Stomach (tissue), 9 donors: ENCODE data around the gene EPO. TPM values are rescaled to one million over a fixed set of nuclear protein-coding genes. Genes with fewer than 3 reads are reported as not detected.

ENCODE experiments used
- DNase-seq, 2 donors: peaks; one replicate each; pipeline versions ENCODE4 v3.0.0 to v3.0.0-alpha.2; 2013 to 2019
- H3K27ac ChIP-seq, 5 donors: fragments of 200-600 bp in 4 of 5; sonication (generic) in 4 of 5; one replicate each; pipeline ENCODE4 v1.5.1; 2013 to 2019; ENCODE audit warnings: mild to moderate bottlenecking in 1 of 5, moderate library complexity in 1 of 5
- H3K27me3 ChIP-seq, 3 donors: fragments of 200-600 bp; sonication (generic); one replicate each; pipeline ENCODE4 v1.5.1; 2017 to 2019; ENCODE audit warnings: mixed run types in 1 of 3
- H3K36me3 ChIP-seq, 4 donors: fragments of 200-600 bp; sonication (generic); 1 replicate in 3 of 4; 2 replicates in 1 of 4; pipeline ENCODE4 v1.5.1; 2016 to 2019
- H3K4me1 ChIP-seq, 4 donors: fragments of 200-600 bp; sonication (generic); one replicate each; pipeline ENCODE4 v1.5.1; 2016 to 2019
- H3K4me3 ChIP-seq, 4 donors: fragments of 200-600 bp; sonication (generic) in 3 of 4; one replicate each; pipeline ENCODE4 v1.5.1; 2016 to 2019; ENCODE audit warnings: mild to moderate bottlenecking in 1 of 4
- H3K9me3 ChIP-seq, 4 donors: fragments of 200-600 bp; sonication (generic); one replicate each; pipeline ENCODE4 v1.5.1; 2016 to 2019
- EP300 ChIP-seq: sonication (generic); formaldehyde crosslinking; IDR thresholded peaks from one replicate; pipeline ENCODE4 v1.6.1; 2017; ENCODE audit warnings: antibody characterized with exemption
- POLR2A ChIP-seq, 4 donors: fragments of 450-650 bp; IDR thresholded peaks; one replicate each; pipeline ENCODE4 v1.6.1; 2016; ENCODE audit warnings: antibody characterized with exemption in 4 of 4, control low read depth in 2 of 4, mild to moderate bottlenecking in 1 of 4, moderate library complexity in 1 of 4
- POLR2AphosphoS5 ChIP-seq, 3 donors: sonication (generic); formaldehyde crosslinking; IDR thresholded peaks; one replicate each; pipeline ENCODE4 v1.6.1; 2016; ENCODE audit warnings: antibody characterized with exemption in 3 of 3
- WGBS, 5 donors: extraction: QIAGEN DNeasy Blood & Tissue Kit in 3 of 5; methylation state at CpG; one replicate each; pipeline versions ENCODE4 v1.1.5 to v1.1.7; 2013 to 2018; 5-methylcytosine and 5-hydroxymethylcytosine counted together
- intact Hi-C: fragments of 100-400 bp; cut with DNase I; formaldehyde crosslinking; loops from one replicate; pipeline ENCODE4 v1.15.1; 2023; ENCODE audit warnings: low total_unique reads
- polyA plus RNA-seq, 3 donors: library from polyadenylated mRNA; stranded (reverse); fragments of 200-250 nt; gene quantifications; one replicate each; pipeline ENCODE4 v1.2.3, GENCODE V29; 2013
- total RNA-seq, 5 donors: library from RNA; depleted of rRNA; stranded (reverse); fragments of >200 nt; gene quantifications; one replicate each; pipeline versions ENCODE4 v1.1.0 to v1.2.3, GENCODE V29; 2014 to 2016
- TF ChIP-seq, protein P1 (sequence below), 7 experiments: fragments of 450-650 bp in 4 of 7; fragments of 200-600 bp in 3 of 7; sonication (generic) in 3 of 7; IDR thresholded peaks; one replicate each; pipeline ENCODE4 v1.5.1; 2016 to 2019; ENCODE audit warnings: antibody characterized with exemption in 7 of 7, control low read depth in 2 of 7, mild to moderate bottlenecking in 1 of 7
- donor health status: healthy with polysubstance abuse.
- donor health status: Bipolar disorder and iron deficiency.
- donor health status: healthy.

EPO gene
- total and polyA plus RNA-seq, 8 donors: not detected

- 91 to 94% (median 92%) methylated on average over 14 to 37 of the region's 37 CpGs for WGBS, 5 donors
- peaks cover 0 to 42% (median 24%) of the 10 kb centered on the region in 4 donors for H3K4me1 ChIP-seq
- no peak overlapping the region for H3K4me3 ChIP-seq
- TF ChIP-seq POLR2AphosphoS5 (IDR thresholded peaks at IDR 0.05): no peak
- TF ChIP-seq POLR2A (IDR thresholded peaks at IDR 0.05): no peak
- TF ChIP-seq EP300: no peak
- TF ChIP-seq, protein P1, sequence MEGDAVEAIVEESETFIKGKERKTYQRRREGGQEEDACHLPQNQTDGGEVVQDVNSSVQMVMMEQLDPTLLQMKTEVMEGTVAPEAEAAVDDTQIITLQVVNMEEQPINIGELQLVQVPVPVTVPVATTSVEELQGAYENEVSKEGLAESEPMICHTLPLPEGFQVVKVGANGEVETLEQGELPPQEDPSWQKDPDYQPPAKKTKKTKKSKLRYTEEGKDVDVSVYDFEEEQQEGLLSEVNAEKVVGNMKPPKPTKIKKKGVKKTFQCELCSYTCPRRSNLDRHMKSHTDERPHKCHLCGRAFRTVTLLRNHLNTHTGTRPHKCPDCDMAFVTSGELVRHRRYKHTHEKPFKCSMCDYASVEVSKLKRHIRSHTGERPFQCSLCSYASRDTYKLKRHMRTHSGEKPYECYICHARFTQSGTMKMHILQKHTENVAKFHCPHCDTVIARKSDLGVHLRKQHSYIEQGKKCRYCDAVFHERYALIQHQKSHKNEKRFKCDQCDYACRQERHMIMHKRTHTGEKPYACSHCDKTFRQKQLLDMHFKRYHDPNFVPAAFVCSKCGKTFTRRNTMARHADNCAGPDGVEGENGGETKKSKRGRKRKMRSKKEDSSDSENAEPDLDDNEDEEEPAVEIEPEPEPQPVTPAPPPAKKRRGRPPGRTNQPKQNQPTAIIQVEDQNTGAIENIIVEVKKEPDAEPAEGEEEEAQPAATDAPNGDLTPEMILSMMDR (IDR thresholded peaks at IDR 0.05): no peak
- intact Hi-C loops: no loop called here
- peak in 1 of 2 donors; percentile 5 for DNase-seq
- H3K27ac ChIP-seq: no peak overlapping the region
- H3K27me3 ChIP-seq: no peaks in the 10 kb centered on the region
- no peaks in the 10 kb centered on the region for H3K9me3 ChIP-seq
- H3K36me3 ChIP-seq: peaks cover 76 to 100% (median 98%) of the 10 kb centered on the region in 4 donors
Measured at GRCh38 chr7:100683659-100684533, 36.4 kb upstream of the EPO start.

DNA sequence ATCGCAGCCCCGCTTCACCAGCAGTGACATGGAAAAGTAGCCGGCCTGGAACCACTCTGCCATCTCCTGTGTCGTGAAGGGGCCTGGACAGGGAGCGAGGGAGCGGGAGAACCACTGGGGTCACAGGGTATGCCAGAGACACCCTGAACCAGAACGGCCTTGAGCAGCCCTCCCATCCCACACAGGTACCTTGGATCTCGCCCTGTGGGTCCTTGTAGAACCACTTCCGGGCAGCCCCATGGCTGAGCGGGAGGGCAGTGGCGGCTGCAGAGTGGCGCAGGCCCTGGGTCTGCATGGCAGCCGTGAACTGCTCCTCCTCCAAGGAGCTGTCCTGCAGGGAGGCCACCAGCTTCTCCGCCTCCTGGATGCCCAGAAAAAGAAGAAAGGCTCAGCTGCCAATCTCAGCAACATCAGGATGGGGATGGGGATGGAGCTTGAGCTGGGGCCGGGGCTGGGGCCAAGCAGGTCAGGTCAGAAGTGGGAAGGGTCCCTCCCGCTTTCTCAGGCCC lies 35.7 kb upstream of the EPO start:
- no peaks in the 10 kb centered on the region for H3K27me3 ChIP-seq
- no peak for TF ChIP-seq POLR2A (IDR thresholded peaks at IDR 0.05)
- TF ChIP-seq EP300: no peak
- TF ChIP-seq POLR2AphosphoS5 (IDR thresholded peaks at IDR 0.05): no peak
- TF ChIP-seq, protein P1 (IDR thresholded peaks at IDR 0.05): no peak
- H3K27ac ChIP-seq: no peak overlapping the region
- peaks cover 70 to 100% (median 98%) of the 10 kb centered on the region in 4 donors for H3K36me3 ChIP-seq
- 91 to 100% (median 93%) methylated on average over 5 to 16 of the region's 16 CpGs for WGBS, 5 donors
- H3K4me1 ChIP-seq: peaks cover 2 to 42% (median 26%) of the 10 kb centered on the region in 4 donors
- H3K9me3 ChIP-seq: no peaks in the 10 kb centered on the region
- intact Hi-C loops: no loop called here
- DNase-seq: no peak
- no peak overlapping the region for H3K4me3 ChIP-seq

DNA sequence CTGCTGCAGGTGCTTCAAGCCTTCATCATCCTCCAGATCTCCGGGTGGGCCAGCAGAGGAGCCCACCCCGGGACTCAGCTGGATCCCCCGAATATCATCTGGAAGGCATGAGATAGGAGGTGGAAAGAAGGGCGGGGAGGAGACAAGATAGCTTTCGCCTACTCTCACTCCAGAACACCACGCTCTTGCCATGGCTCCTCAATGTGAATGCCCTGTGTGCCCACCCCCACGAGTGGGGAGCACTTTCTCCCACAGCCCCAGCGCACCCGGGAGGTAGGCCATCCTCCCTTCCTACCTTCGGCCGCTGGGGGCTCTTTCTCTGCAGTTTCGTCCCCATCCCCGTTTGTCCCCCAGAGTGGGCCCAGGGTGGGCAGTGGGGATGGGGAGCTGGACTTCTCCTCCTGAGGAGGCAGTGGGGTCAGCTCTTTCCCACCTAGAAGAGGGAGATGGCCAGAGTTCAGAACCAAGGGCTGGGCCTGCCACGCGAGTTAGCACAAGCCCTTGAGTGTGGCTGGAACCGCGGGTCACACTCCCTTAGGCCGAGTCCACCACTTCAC lies 35.1 kb upstream of the EPO start:
- DNase-seq: no peak
- peaks cover 70 to 99% (median 96%) of the 10 kb centered on the region in 4 donors for H3K36me3 ChIP-seq
- WGBS, 5 donors: 88 to 94% (median 91%) methylated on average over 16 to 18 of the region's 18 CpGs
- intact Hi-C loops: no loop called here
- no peaks in the 10 kb centered on the region for H3K27me3 ChIP-seq
- no peak for TF ChIP-seq POLR2A (IDR thresholded peaks at IDR 0.05)
- no peak for TF ChIP-seq POLR2AphosphoS5 (IDR thresholded peaks at IDR 0.05)
- TF ChIP-seq, protein P1 (IDR thresholded peaks at IDR 0.05): no peak
- no peak for TF ChIP-seq EP300
- peaks cover 7 to 42% (median 27%) of the 10 kb centered on the region in 4 donors for H3K4me1 ChIP-seq
- H3K27ac ChIP-seq: no peak overlapping the region
- no peak overlapping the region for H3K4me3 ChIP-seq
- H3K9me3 ChIP-seq: no peaks in the 10 kb centered on the region

- DNase-seq: no peak
- H3K4me3 ChIP-seq: no peak overlapping the region
- no peak overlapping the region for H3K27ac ChIP-seq
- no peaks in the 10 kb centered on the region for H3K27me3 ChIP-seq
- TF ChIP-seq, protein P1 (IDR thresholded peaks at IDR 0.05): no peak
- 85 to 92% (median 88%) methylated on average over 15 to 17 of the region's 17 CpGs for WGBS, 5 donors
- peaks cover 9 to 42% (median 26%) of the 10 kb centered on the region in 4 donors for H3K4me1 ChIP-seq
- peaks cover 70 to 94% (median 91%) of the 10 kb centered on the region in 4 donors for H3K36me3 ChIP-seq
- no peaks in the 10 kb centered on the region for H3K9me3 ChIP-seq
- intact Hi-C loops: no loop called here
Measured at GRCh38 chr7:100685631-100686145, 34.6 kb upstream of the EPO start.
